CD4-positive, alpha-beta T cell (primary cell): ENCODE measurements around the gene UBL4B. TPM values are rescaled to one million over a fixed set of nuclear protein-coding genes. Genes with fewer than 3 reads are reported as not detected.

ENCODE experiments used
- ATAC-seq: fragments of 200-7000 bp; cut with Tn5 transposase; one replicate; pipeline ENCODE4 v1.10.0; 2022; ENCODE audit warnings: mild to moderate bottlenecking; ENCODE audit not compliant: poor library complexity
- CTCF ChIA-PET: fragments of 350-600 bp; sonication (Branson Sonifier 250); formaldehyde crosslinking; loops from one replicate; lab custom pipeline; 2021; ENCODE audit warnings: antibody characterized with exemption, inconsistent platforms; lab: Charles Lee
- POLR2A ChIA-PET: fragments of 350-600 bp; sonication (Branson Sonifier 250); formaldehyde crosslinking; loops from one replicate; lab custom pipeline; 2021; ENCODE audit warnings: antibody characterized with exemption, inconsistent platforms; lab: Charles Lee
- DNase-seq, 14 experiments: peaks; one replicate each; pipeline ENCODE4 v3.0.0-alpha.2; 2013 to 2020; ENCODE audit warnings: mixed read lengths in 2 of 14
- H3K27ac ChIP-seq, 2 donors: one replicate each; pipeline versions ENCODE4 v1.5.1 to v1.7.0; 2013; ENCODE audit warnings: low read length in 2 of 2, low read depth in 1 of 2, mild to moderate bottlenecking in 1 of 2
- H3K27me3 ChIP-seq, 2 experiments: 1 replicate in 1 of 2; 2 replicates in 1 of 2; pipeline versions ENCODE4 v1.6.1 to v1.7.0; 2013; ENCODE audit warnings: low read length in 2 of 2, control low read depth in 1 of 2, mild to moderate bottlenecking in 1 of 2, moderate library complexity in 1 of 2; ENCODE audit not compliant: insufficient read depth in 2 of 2, control insufficient read depth in 1 of 2
- H3K36me3 ChIP-seq: one replicate; pipeline ENCODE4 v1.6.1; 2013; ENCODE audit warnings: low read length, control low read depth; ENCODE audit not compliant: insufficient read depth
- H3K4me1 ChIP-seq: one replicate; pipeline ENCODE4 v1.6.1; 2013; ENCODE audit warnings: low read length, control low read depth; ENCODE audit not compliant: insufficient read depth
- H3K4me3 ChIP-seq: one replicate; pipeline ENCODE4 v1.5.1; 2013; ENCODE audit warnings: mild to moderate bottlenecking, low read length, moderate library complexity
- H3K9me3 ChIP-seq, 2 experiments: 1 replicate in 1 of 2; 2 replicates in 1 of 2; pipeline versions ENCODE4 v1.6.1 to v1.7.0; 2013; ENCODE audit warnings: low read length in 2 of 2, mild to moderate bottlenecking in 2 of 2, control low read depth in 1 of 2, moderate library complexity in 1 of 2; ENCODE audit not compliant: control insufficient read depth in 1 of 2, insufficient read depth in 1 of 2
- H3K27ac Mint-ChIP-seq: one replicate; pipeline ENCODE4 v1.8.0; 2020; ENCODE audit warnings: mixed read lengths
- H3K27me3 Mint-ChIP-seq: one replicate; pipeline ENCODE4 v1.8.0; 2021; ENCODE audit warnings: mixed read lengths
- H3K36me3 Mint-ChIP-seq: one replicate; pipeline ENCODE4 v1.8.0; 2021; ENCODE audit warnings: low read depth, mixed read lengths
- H3K4me1 Mint-ChIP-seq: one replicate; pipeline ENCODE4 v1.8.0; 2021; ENCODE audit warnings: low read depth, mixed read lengths
- H3K4me3 Mint-ChIP-seq: one replicate; pipeline ENCODE4 v1.8.0; 2020; ENCODE audit warnings: mild to moderate bottlenecking, mixed read lengths
- H3K9me3 Mint-ChIP-seq: one replicate; pipeline ENCODE4 v1.8.0; 2020; ENCODE audit warnings: mixed read lengths
- intact Hi-C, 2 experiments: fragments of 100-400 bp; cut with DNase I in 1 of 2; cut with micrococcal nuclease in 1 of 2; formaldehyde crosslinking; loops; one replicate each; pipeline versions ENCODE4 v1.15.1 to v1.9.0; 2023 to 2025; cut with DNase I, micrococcal nuclease
- total RNA-seq, 174 experiments: library from RNA in 2 of 174; stranded (reverse) in 2 of 174; gene quantifications; one replicate each; pipeline ENCODE4 v1.2.3 and lab custom pipeline; 2021 to 2026
- TF ChIP-seq, protein P1 (sequence below): fragments of 200-600 bp; IDR thresholded peaks from one replicate; pipeline ENCODE4 v1.8.0; 2022; ENCODE audit warnings: antibody characterized with exemption, mild to moderate bottlenecking

Gene UBL4B
- total RNA-seq, 2 experiments from 2014 or later = not detected

DNA sequence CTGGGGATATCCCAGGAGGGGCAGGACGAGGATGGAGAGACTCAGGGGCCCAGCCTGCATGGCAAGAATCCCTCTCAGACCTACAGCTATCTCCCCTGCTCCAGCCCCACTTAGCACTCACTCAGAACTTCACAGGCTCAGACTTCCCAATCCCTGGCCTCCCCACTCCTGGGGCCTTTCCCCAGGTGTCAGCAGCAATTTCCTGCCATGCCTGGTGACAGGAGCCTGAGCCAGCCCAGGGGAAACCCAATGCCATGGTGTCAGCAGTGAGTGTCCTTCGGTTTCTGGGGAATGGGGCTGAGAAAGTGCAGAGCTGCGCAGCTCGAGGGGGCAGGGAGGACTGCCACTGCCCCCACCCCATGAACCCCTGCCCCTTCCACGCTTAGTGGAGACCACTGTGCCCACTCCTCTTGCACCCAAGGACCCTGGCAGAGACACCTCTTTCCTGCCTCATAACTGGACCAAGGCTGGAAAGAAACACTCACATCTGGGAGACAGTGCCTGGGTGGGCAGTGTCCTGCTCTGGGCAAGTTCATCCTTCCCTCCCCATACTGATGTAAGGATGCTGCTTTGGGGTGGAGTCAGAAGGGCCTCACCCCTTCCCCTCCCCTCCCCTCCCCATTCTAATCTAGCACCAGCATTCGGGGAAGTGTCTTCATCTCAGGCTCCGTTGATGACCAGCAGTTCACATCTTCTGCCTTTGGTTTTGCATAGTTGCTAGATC is 17.1 kb upstream of the UBL4B start:
- H3K4me3 Mint-ChIP-seq = no peak overlapping the region
- H3K27ac Mint-ChIP-seq = no peak overlapping the region
- ChIA-PET CTCF (no interaction called here), POLR2A (no interaction called here)
- H3K4me1 ChIP-seq = no peaks in the 10 kb centered on the region
- H3K4me1 Mint-ChIP-seq = no peaks in the 10 kb centered on the region
- ATAC-seq (no peak), DNase-seq (no peak)
- H3K36me3 Mint-ChIP-seq = no peaks in the 10 kb centered on the region
- intact Hi-C loops = no loop called here
- H3K27me3 Mint-ChIP-seq = peaks cover 19% of the 10 kb centered on the region
- no peak overlapping the region for H3K27ac ChIP-seq
- TF ChIP-seq, protein P1, sequence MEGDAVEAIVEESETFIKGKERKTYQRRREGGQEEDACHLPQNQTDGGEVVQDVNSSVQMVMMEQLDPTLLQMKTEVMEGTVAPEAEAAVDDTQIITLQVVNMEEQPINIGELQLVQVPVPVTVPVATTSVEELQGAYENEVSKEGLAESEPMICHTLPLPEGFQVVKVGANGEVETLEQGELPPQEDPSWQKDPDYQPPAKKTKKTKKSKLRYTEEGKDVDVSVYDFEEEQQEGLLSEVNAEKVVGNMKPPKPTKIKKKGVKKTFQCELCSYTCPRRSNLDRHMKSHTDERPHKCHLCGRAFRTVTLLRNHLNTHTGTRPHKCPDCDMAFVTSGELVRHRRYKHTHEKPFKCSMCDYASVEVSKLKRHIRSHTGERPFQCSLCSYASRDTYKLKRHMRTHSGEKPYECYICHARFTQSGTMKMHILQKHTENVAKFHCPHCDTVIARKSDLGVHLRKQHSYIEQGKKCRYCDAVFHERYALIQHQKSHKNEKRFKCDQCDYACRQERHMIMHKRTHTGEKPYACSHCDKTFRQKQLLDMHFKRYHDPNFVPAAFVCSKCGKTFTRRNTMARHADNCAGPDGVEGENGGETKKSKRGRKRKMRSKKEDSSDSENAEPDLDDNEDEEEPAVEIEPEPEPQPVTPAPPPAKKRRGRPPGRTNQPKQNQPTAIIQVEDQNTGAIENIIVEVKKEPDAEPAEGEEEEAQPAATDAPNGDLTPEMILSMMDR = no peak
- H3K36me3 ChIP-seq = no peaks in the 10 kb centered on the region
- no peak overlapping the region for H3K4me3 ChIP-seq
- no peaks in the 10 kb centered on the region for H3K9me3 ChIP-seq
- no peaks in the 10 kb centered on the region for H3K9me3 Mint-ChIP-seq
- H3K27me3 ChIP-seq = peaks cover 7 to 9% of the 10 kb centered on the region in 2 experiments

DNA sequence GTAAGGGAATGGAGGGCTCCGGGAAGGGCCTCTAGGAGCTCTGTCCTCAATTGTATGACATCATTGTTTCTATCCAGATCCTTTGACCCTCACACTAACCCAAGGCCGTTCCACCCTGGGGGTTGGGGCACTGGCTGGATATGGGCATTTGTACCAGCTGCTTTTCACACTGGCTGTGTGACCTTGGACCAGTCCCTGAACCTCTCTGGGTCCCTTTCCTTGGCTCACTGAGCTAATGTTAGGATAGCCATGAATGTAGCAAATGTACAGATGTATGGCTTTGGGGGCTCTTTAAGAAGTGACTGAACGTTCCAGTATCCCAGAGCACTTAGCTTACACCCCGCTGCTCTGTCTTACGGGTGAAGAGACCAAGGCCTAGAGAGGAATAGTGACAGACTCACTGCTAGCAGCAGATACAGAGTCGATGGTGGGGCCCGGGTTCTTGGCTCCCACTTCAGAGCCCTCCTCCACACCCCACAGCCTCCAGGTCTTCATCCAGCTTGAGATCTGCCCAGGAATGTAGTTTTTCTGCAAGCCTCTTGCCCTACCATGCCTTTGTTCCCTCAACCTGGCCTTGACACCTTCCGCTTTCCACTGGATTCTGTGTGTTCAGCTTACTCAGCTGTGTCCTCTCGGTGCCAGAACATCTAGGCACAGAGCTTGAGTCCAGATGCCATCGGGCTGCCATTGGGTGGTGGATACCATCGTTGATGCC is 14.6 kb upstream of the UBL4B start:
- Mint-ChIP-seq H3K4me1 (no peaks in the 10 kb centered on the region), H3K36me3 (no peaks in the 10 kb centered on the region), H3K9me3 (no peaks in the 10 kb centered on the region), H3K4me3 (no peak overlapping the region), H3K27ac (no peak overlapping the region), H3K27me3 (peaks cover 19% of the 10 kb centered on the region)
- Histone ChIP-seq H3K9me3 (no peaks in the 10 kb centered on the region), H3K36me3 (no peaks in the 10 kb centered on the region), H3K4me3 (no peak overlapping the region), H3K27me3 (peaks cover 7 to 9% of the 10 kb centered on the region in 2 experiments), H3K27ac (no peak overlapping the region), H3K4me1 (peaks cover 3% of the 10 kb centered on the region)
- TF ChIP-seq, protein P1 = no peak
- DNase-seq (no peak), ATAC-seq (no peak)
- intact Hi-C loops = no loop called here
- POLR2A ChIA-PET = no interaction called here
- CTCF ChIA-PET = interaction anchor here (0.6 kb wide), 1 partner anchor 1974 kb away, joined by 3 read pairs; no protein-coding TSS in a partner anchor

DNA sequence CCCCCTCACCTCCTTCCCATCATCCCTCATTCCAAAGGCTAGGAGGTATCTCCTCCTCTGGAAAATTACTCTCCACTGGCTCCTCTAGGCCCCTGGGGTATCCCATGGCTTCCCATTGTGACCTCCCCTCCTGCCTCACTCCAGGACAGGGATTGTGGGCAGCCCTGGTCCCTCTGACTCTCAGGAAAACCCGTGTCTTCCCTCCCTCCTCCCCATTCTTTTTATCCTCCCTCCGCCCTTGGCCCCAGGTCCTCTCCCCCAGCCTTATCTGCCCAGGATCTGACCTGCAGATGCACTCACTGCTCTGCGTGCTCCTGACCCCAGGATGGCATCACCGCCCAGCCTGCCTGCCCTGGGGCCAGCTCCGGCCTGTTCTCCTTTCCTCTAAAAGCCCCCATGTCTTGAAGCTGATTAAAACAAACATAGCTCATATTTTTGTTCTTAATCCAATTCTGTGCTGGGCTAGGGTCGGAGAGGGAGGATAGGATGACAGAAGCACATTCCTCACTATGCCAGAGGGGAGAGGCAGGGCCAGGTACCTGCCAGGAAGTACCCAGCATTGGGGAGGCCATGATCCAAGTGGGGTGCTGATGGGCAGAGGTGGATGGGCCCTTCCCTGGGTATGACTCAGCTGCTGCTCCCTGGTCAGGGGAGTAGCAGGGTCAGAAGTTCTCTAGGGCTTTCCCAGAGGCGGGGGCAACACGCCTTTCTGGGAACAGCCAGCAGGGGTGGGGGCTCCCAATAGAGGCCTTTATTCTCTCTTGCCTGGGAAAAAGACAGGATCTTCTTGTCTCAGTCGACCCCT is 13.8 kb upstream of the UBL4B start:
- H3K4me3 ChIP-seq = no peak overlapping the region
- H3K9me3 ChIP-seq = no peaks in the 10 kb centered on the region
- peaks cover 7 to 9% of the 10 kb centered on the region in 2 experiments for H3K27me3 ChIP-seq
- no peak overlapping the region for H3K27ac ChIP-seq
- Mint-ChIP-seq H3K4me3 (no peak overlapping the region), H3K36me3 (no peaks in the 10 kb centered on the region), H3K27me3 (peaks cover 19% of the 10 kb centered on the region), H3K27ac (no peak overlapping the region), H3K4me1 (no peaks in the 10 kb centered on the region), H3K9me3 (no peaks in the 10 kb centered on the region)
- TF ChIP-seq, protein P1 = no peak
- ChIA-PET CTCF (no interaction called here), POLR2A (no interaction called here)
- peaks cover 3% of the 10 kb centered on the region for H3K4me1 ChIP-seq
- DNase-seq (no peak), ATAC-seq (no peak)
- intact Hi-C loops = no loop called here
- no peaks in the 10 kb centered on the region for H3K36me3 ChIP-seq
